Stimulated activated CD8-positive, alpha-beta memory T cell treated with anti-CD3 and anti-CD28 coated beads, Interleukin-7, amount 100 ng/mL, for 24 hours (primary cell): ENCODE data around the gene RECQL.
"Not testable (repeated sequence)": the region's sequence is repeated elsewhere in the genome, so short reads cannot be mapped to it uniquely, and the experiment has no call there.

Experiments
- DNase-seq: peaks from one replicate; pipeline ENCODE4 v3.0.0-alpha.2; 2020; ENCODE audit warnings: low read depth

Gene RECQL

GRCh38 chr12:21502872-21503271 lies 1.4 kb upstream of the RECQL start:
- no peak for DNase-seq

DNA sequence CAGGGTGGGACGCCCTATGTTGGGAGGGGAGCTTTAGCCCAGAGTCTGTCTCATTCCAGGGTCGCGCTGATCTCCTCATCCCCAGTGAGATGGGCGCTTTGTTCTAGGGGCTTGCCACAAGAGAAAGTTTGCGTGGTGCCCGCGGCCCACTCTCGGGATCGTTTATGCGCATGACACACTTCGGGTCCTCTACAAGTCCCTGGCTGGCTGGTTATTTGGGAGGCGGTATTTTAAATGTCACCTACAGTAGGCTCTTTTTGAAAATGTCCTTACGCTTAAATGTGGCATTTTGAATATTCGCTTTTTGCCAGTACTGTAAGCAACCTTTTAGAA lies 695 bp upstream of the RECQL start:
- DNase-seq: peak; percentile 1

DNA sequence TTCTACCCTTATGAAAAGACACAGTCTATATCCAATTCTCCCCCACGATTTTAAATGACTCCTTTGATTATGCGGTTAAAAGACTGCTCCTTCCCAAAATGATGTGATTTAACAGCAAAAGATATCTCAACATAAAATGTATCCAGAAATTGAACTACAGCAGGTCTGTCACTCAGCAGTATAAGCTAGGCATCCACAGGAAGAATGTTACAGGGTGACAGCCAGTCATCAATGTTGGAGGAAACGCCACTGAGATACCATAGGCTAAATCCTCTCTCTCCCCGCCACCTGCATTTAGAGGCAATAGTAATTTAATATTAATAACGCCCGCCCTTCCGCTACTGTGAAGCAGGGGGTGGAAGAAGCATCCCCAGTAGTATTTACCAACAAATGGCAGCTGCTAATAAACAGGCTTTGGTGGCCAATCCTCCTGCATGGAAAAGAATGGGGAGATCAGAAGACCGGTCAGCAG lies 613 bp downstream of the RECQL start:
- DNase-seq: no peak

- no peak for DNase-seq
Measured at GRCh38 chr12:21499765-21500164, 1.7 kb downstream of the RECQL start.

- DNase-seq: no peak
Measured at GRCh38 chr12:21485998-21486397, 15.4 kb downstream of the RECQL start.

DNA sequence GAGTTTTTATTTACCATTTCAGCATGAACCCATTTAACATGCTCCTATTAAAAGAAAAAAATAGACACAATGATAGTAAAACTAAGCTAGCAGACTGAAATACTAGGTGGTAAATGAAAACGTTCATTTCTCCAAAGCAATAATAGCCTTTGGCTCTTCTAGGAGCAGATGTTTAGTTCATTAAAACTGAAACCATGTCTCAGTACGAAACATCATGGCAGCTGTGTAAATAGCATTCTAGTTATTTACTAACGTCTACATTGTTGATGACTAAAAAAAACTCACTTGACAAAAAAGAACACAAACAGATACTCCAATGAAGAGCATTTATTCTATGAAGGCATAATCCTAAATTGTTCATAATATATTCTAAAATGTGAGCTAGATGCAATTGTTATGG lies 17.9 kb downstream of the RECQL start:
- no peak for DNase-seq

DNA sequence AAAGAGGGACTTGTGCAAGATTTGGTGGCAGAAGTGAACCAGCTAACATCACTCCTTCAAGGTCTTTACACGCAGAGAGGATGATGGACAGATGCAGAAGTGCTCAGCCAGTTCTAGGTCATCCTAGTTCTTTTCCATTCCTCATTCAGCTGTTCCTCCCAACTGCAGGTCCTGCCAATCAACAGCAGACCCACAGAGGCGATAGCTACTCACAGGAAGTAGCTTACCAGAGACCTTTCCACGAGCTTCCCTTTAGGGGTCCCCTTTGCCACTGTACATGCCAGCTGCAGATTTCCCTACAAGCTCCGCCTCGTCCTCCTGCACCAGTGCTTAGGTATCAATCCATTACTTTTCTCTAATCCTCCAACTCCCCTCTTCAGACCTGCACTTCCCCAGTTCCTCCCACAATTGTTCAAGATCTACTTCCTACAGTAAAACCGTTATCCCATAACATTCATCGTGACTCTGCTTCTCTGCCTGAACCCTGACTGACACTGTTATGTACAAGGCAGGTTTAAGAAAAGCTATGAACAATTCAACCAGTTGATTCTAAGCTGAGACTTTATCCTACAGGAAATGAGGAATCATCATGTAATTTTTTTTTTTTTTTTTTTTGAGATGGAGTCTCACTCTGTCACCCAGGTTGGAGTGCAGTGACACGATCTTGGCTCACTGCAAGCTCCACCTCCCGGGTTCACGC lies 22.5 kb downstream of the RECQL start:
- DNase-seq: no peak

DNA sequence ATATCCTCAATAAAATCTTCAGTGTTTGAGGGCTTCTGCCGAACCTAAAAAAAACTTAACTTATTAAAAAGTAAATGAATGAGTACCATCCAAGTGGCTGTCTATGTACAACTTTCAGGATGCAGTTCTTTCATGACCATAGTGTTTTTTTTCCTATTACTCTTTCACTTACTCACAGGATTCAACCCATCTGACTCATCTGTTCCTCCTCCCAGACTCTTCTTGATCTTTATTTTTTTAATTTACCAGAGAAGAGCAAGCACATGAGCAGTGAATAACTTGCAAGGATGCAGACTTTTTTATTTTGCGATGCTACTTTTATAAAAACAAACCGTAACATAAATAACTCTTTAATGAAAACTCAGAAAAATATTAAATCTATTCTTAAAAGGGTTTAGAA lies 24.5 kb downstream of the RECQL start:
- DNase-seq: no peak

- DNase-seq: no peak
Measured at GRCh38 chr12:21475552-21475951, 25.9 kb downstream of the RECQL start.

DNA sequence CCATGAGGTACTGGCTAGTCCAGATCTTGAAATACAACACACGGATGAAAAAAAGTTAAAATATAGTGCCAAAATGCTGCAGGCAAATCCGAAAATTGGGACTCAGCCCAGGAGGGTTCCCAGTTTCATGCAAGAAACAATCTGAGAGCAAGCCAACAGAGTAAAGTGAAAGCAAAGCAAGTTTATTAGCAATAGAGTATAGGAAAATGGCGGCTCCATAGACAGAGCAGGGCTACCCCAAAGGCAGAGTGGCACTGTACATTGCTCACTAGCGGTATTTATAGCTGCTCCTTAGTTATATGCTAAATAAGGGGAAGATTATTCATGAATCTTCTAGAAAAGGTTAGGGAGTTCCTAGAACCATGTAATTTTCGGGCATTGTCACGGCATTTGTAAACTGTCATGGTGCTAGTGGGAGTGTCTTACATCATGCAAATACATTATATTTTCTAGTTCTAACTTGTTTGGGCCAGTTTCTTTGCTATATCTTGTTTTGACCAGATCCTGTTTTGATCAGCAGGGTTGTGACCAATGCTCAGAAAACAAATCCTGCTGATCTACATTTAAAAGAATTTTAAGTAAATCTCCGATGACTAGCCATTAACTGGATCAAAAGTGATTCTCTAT lies 29.1 kb downstream of the RECQL start:
- no peak for DNase-seq

DNA sequence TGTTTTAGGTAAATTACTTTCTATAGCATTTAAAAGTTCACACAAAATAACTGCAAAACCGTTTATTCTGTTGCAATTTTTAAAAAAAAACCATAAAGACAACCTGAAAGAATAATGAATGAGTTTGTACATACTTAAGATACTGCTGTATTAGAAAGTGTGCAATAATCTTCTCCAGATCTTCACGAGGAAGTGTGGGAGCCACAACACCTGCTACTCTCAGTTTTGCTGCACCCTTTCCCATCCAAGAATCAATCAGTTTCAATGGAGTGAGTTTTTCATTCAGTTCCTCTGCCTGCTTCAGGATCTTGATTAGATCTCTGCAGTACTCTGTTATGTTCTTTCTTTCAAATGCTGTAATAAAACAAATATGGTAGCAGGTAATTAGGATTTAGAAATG lies 30.1 kb downstream of the RECQL start:
- no peak for DNase-seq

GRCh38 chr12:21467334-21467733 lies 34.1 kb downstream of the RECQL start:
- not testable (repeated sequence) for DNase-seq

DNA sequence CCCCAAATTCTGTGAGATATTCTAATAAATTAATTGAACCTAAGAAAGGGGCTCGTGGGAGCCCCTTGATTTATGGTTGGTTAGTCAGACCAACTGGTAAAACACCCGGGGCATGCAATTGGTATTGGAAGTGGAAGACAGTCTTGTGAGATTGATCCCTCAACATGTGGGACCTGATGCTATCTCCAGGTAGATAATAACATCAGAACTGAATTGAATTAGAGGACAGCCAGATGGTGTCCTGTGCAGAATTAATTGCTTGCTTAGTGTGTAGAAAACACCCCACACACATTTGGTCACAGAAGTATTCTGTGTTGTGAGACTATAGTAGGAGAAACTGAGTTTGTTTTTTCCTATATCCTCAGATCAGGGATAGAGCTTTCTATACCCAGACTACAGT lies 42.0 kb downstream of the RECQL start:
- no peak for DNase-seq

DNA sequence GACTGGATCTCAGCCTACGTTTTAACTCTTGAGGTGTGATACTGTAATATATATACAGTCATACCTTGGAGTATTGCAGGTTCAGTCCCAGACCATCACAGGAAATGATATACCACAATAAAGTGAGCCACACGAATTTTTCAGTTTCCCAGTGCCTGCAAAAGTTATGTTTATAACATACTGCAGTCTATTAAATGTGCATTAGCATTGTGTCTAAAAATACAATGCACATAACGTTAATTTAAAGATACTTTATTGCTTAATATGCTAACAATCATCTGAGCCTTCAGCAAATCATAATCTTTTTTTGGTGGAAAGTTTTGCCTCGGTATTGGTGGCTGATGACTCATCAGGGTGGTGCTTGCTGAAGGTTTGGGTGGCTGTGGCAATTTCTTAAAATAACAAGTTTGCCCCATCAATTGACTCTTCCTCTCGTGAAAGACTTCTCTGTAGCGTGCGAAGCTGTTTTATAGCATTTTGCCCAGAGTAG lies 45.1 kb downstream of the RECQL start:
- DNase-seq: no peak

GRCh38 chr12:21453312-21453852 lies 48.1 kb downstream of the RECQL start:
- DNase-seq: no peak

DNA sequence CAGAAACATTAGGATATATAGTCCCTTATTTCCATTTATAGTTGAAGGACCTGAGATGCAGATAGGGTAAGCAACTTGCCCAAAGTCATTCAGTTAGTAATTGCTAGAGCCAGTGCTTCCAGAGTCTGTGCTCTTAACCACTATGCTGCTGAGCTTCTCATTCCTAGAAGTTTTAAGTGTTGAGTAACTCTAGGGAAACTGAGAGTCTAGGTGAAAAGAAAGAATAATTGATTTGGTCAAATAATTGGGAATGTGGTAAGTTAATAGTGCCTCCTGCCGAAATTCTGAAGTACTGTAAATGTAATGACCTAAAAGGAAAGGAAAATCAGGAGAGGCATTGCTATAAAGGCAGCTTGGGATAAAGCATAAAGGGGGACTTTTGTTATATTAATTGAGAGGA lies 49.9 kb downstream of the RECQL start:
- no peak for DNase-seq

GRCh38 chr12:21444193-21445146 lies 57.0 kb downstream of the RECQL start:
- no peak for DNase-seq

GRCh38 chr12:21439347-21439746 lies 62.1 kb downstream of the RECQL start:
- no peak for DNase-seq

DNA sequence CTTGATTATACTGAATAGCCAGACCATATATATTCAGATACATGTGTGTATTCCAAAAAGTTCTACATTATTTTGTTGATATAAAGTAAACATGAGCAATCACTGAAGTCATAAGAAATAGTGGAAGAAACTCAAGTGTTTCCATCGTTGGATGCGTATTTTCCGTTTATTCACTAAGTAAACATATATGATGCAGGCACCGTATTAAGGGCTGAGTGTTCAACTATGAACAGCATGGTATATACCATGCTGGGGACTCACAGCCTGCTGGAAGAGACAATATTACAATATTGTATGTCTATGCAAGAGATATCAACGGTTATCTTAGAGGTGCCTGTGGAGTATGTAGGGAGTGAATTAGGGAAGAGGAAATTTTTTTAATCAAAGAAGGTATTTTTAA lies 62.8 kb downstream of the RECQL start:
- no peak for DNase-seq

DNA sequence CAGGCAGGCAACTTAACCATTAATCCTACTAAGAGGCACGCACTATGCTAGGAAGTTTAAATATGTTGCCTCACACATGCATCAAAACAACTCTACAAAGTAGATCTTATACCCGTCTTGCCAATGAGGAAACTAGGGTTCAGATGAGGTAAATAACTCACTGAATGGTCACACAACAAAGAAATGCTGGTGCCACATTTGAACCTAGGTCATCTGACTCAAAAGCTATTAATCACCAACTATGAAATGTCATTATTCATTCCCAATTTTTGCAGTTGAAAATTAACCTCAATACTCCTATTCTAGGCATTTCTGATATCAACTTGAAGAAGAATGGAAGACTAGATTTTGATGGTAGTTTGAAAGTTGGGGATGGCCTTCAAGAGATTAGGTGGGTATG lies 66.7 kb downstream of the RECQL start:
- DNase-seq: no peak

DNA sequence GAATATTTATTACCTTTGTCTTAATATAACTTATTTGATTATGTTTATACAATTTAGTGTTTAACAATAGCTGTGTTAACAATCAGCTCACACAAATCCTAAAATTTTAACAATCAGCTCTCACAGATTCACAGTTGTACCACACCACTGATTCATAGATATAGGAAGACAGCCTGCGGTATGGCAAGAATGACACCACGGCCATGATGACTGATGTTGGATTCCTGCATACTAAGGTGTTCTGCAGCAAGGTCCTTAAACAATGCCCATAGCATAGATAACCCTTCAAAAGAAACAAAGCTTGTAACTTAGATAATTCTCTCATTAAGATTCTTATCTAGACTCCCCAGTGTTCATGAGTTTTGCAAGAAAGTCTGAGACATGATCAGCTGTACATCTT lies 67.9 kb downstream of the RECQL start:
- DNase-seq: no peak

DNA sequence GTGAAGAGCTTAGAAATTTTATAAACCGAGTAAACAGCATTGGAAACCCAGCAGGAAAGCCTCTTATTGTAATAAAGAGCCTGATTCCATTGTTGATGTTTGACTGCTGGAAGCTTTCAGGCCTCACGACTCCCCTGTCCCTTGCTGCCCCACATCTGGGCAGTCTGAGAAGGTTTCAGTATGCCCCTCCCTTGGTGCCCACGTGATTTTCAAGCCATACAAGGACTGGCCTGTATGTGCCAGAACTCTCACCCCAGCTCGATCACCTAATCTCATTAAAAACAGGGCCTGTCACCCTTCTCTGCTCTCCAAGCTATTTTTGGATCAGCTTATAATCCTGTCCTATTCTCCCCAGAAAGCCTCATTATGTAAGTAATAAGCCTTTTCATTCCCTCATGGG lies 71.4 kb downstream of the RECQL start:
- no peak for DNase-seq

DNA sequence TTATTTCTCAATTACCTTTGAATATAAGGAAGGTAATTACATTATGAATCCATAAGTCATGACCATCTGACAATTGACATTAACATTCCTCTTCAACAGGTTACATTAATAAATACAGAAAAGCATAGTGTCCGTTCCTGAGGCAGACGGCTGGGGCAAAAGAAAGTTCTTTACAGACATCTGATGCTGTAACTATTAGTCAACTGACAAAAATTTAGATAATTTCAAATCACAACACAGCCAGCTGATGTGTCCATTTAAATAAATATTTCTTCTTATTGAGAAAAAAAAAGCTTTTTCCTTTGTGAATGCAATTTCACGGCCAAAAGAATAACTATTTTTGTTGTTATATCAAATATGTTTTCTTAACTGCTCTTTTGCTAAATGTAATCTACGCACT lies 73.2 kb downstream of the RECQL start:
- DNase-seq: no peak
